CD8-positive, alpha-beta memory T cell (primary cell): ENCODE data around the gene SHROOM3. TPM values are rescaled to one million over a fixed set of nuclear protein-coding genes. Genes with fewer than 3 reads are reported as not detected.

Source experiments
- CTCF ChIA-PET: fragments of 350-600 bp; sonication (Branson Sonifier 250); formaldehyde crosslinking; loops from one replicate; lab custom pipeline; 2021; ENCODE audit warnings: antibody characterized with exemption; lab: Charles Lee
- POLR2A ChIA-PET: fragments of 350-600 bp; sonication (Branson Sonifier 250); formaldehyde crosslinking; loops from one replicate; lab custom pipeline; 2021; ENCODE audit warnings: antibody characterized with exemption; lab: Charles Lee
- DNase-seq, 5 donors: peaks; one replicate each; pipeline versions ENCODE4 v3.0.0 to v3.0.0-alpha.2; 2020 to 2022; ENCODE audit warnings: mixed read lengths in 1 of 5
- H3K27ac ChIP-seq: one replicate; pipeline ENCODE4 v1.7.0; 2013; ENCODE audit warnings: low read depth, mild to moderate bottlenecking, low read length, moderate library complexity
- H3K27me3 ChIP-seq: 2 replicates; pipeline ENCODE4 v1.7.0; 2013; ENCODE audit warnings: low read length, mild to moderate bottlenecking; ENCODE audit not compliant: insufficient read depth, poor library complexity, severe bottlenecking
- H3K36me3 ChIP-seq: 2 replicates; pipeline ENCODE4 v1.7.0; 2013; ENCODE audit warnings: mild to moderate bottlenecking, low read length, moderate library complexity; ENCODE audit not compliant: insufficient read depth
- H3K4me1 ChIP-seq: 2 replicates; pipeline ENCODE4 v1.7.0; 2013; ENCODE audit warnings: mild to moderate bottlenecking, low read length, moderate library complexity; ENCODE audit not compliant: insufficient read depth
- H3K4me3 ChIP-seq: 2 replicates; pipeline ENCODE4 v1.7.0; 2013; ENCODE audit warnings: mild to moderate bottlenecking, low read length
- H3K9me3 ChIP-seq: 2 replicates; pipeline ENCODE4 v1.7.0; 2013; ENCODE audit warnings: mild to moderate bottlenecking, low read length
- H3K27ac Mint-ChIP-seq, 8 donors: one replicate each; pipeline ENCODE4 v1.8.0; 2020 to 2021; ENCODE audit warnings: mixed read lengths in 8 of 8, mild to moderate bottlenecking in 6 of 8, inconsistent platforms in 3 of 8, moderate library complexity in 3 of 8
- H3K27me3 Mint-ChIP-seq, 2 donors: one replicate each; pipeline ENCODE4 v1.8.0; 2020 to 2021; ENCODE audit warnings: mixed read lengths in 2 of 2, mild to moderate bottlenecking in 1 of 2, moderate library complexity in 1 of 2
- H3K36me3 Mint-ChIP-seq, 3 donors: one replicate each; pipeline ENCODE4 v1.8.0; 2020 to 2021; ENCODE audit warnings: mixed read lengths in 3 of 3, inconsistent platforms in 1 of 3, mild to moderate bottlenecking in 1 of 3
- H3K4me1 Mint-ChIP-seq, 3 donors: one replicate each; pipeline ENCODE4 v1.8.0; 2020 to 2021; ENCODE audit warnings: mixed read lengths in 3 of 3, inconsistent platforms in 1 of 3, mild to moderate bottlenecking in 1 of 3
- H3K4me3 Mint-ChIP-seq, 7 donors: one replicate each; pipeline ENCODE4 v1.8.0; 2020 to 2021; ENCODE audit warnings: mixed read lengths in 7 of 7, mild to moderate bottlenecking in 6 of 7, moderate library complexity in 4 of 7, inconsistent platforms in 2 of 7
- H3K9me3 Mint-ChIP-seq, 5 donors: one replicate each; pipeline ENCODE4 v1.8.0; 2020 to 2022; ENCODE audit warnings: mixed read lengths in 5 of 5, mild to moderate bottlenecking in 3 of 5, moderate library complexity in 2 of 5, inconsistent platforms in 1 of 5
- polyA plus RNA-seq: library from polyadenylated mRNA; unstranded; fragments of 300-500 nt; fragmentation: Illumina TruSeq; gene quantifications from one replicate; pipeline ENCODE4 v1.2.3, GENCODE V29; 2021
- total RNA-seq, 2 experiments: library from RNA; stranded (reverse); gene quantifications; one replicate each; pipeline ENCODE4 v1.2.3, GENCODE V29; 2021

The SHROOM3 gene
- total and polyA plus RNA-seq, 3 experiments from 2014 or later: not detected

- H3K4me3 ChIP-seq: no peak overlapping the region
- H3K36me3 ChIP-seq: no peaks in the 10 kb centered on the region
- ChIA-PET CTCF (no interaction called here), POLR2A (no interaction called here)
- no peaks in the 10 kb centered on the region for H3K9me3 Mint-ChIP-seq
- peak overlapping the region in 1 of 8 donors; percentile 25 for H3K27ac Mint-ChIP-seq
- peaks cover 15 to 22% (median 18%) of the 10 kb centered on the region in 3 donors for H3K4me1 Mint-ChIP-seq
- no peak for DNase-seq
- peaks cover 6% of the 10 kb centered on the region for H3K4me1 ChIP-seq
- peaks cover 34 to 78% of the 10 kb centered on the region in 2 donors for H3K27me3 Mint-ChIP-seq
- H3K4me3 Mint-ChIP-seq: no peak overlapping the region
- H3K36me3 Mint-ChIP-seq: no peaks in the 10 kb centered on the region
- peaks cover 26% of the 10 kb centered on the region for H3K27me3 ChIP-seq
- H3K9me3 ChIP-seq: no peaks in the 10 kb centered on the region
- H3K27ac ChIP-seq: no peak overlapping the region
These were observed 257.7 kb downstream of the SHROOM3 start for GRCh38 chr4:76692761-76693160.

- CTCF ChIA-PET: no interaction called here
- no peaks in the 10 kb centered on the region for H3K36me3 ChIP-seq
- Mint-ChIP-seq H3K27me3 (peaks cover 25 to 73% of the 10 kb centered on the region in 2 donors), H3K27ac (no peak overlapping the region), H3K36me3 (no peaks in the 10 kb centered on the region), H3K4me3 (no peak overlapping the region), H3K9me3 (no peaks in the 10 kb centered on the region), H3K4me1 (peaks cover 8 to 13% (median 12%) of the 10 kb centered on the region in 3 donors)
- peaks cover 6% of the 10 kb centered on the region for H3K4me1 ChIP-seq
- H3K27me3 ChIP-seq: peaks cover 15% of the 10 kb centered on the region
- DNase-seq: no peak
- no peaks in the 10 kb centered on the region for H3K9me3 ChIP-seq
- H3K27ac ChIP-seq: no peak overlapping the region
- POLR2A ChIA-PET: no interaction called here
- no peak overlapping the region for H3K4me3 ChIP-seq
These were observed 259.0 kb downstream of the SHROOM3 start for GRCh38 chr4:76694056-76694455.

- H3K4me1 ChIP-seq: no peaks in the 10 kb centered on the region
- H3K27me3 ChIP-seq: peaks cover 8% of the 10 kb centered on the region
- H3K36me3 Mint-ChIP-seq: no peaks in the 10 kb centered on the region
- peaks cover 0 to 4% (median under 1%) of the 10 kb centered on the region in 3 donors for H3K4me1 Mint-ChIP-seq
- CTCF ChIA-PET: no interaction called here
- DNase-seq: no peak
- no peaks in the 10 kb centered on the region for H3K9me3 Mint-ChIP-seq
- no peak overlapping the region for H3K4me3 ChIP-seq
- no peak overlapping the region for H3K27ac ChIP-seq
- H3K4me3 Mint-ChIP-seq: no peak overlapping the region
- H3K9me3 ChIP-seq: no peaks in the 10 kb centered on the region
- H3K36me3 ChIP-seq: no peaks in the 10 kb centered on the region
- H3K27ac Mint-ChIP-seq: no peak overlapping the region
- H3K27me3 Mint-ChIP-seq: peaks cover 24 to 61% of the 10 kb centered on the region in 2 donors
- POLR2A ChIA-PET: no interaction called here
These were observed 261.1 kb downstream of the SHROOM3 start for GRCh38 chr4:76696109-76696508.

GRCh38 chr4:76697129-76697803 lies 262.2 kb downstream of the SHROOM3 start:
- Mint-ChIP-seq H3K27me3 (peaks cover 19 to 49% of the 10 kb centered on the region in 2 donors), H3K4me1 (peaks cover 0 to 4% (median 0%) of the 10 kb centered on the region in 3 donors), H3K9me3 (no peaks in the 10 kb centered on the region), H3K36me3 (no peaks in the 10 kb centered on the region), H3K4me3 (no peak overlapping the region), H3K27ac (peak overlapping the region in 1 of 8 donors; percentile 50)
- Histone ChIP-seq H3K4me3 (no peak overlapping the region), H3K4me1 (no peaks in the 10 kb centered on the region), H3K27ac (no peak overlapping the region), H3K27me3 (peaks cover under 1% of the 10 kb centered on the region), H3K9me3 (no peaks in the 10 kb centered on the region), H3K36me3 (no peaks in the 10 kb centered on the region)
- POLR2A ChIA-PET: no interaction called here
- CTCF ChIA-PET: no interaction called here
- DNase-seq: no peak

- peaks cover 19 to 45% of the 10 kb centered on the region in 2 donors for H3K27me3 Mint-ChIP-seq
- H3K36me3 Mint-ChIP-seq: no peaks in the 10 kb centered on the region
- no peaks in the 10 kb centered on the region for H3K9me3 ChIP-seq
- no peak overlapping the region for H3K4me3 Mint-ChIP-seq
- no peak overlapping the region for H3K27ac Mint-ChIP-seq
- no peak overlapping the region for H3K4me3 ChIP-seq
- no peak for DNase-seq
- no peaks in the 10 kb centered on the region for H3K4me1 ChIP-seq
- no peaks in the 10 kb centered on the region for H3K9me3 Mint-ChIP-seq
- peaks cover 0 to 4% (median 0%) of the 10 kb centered on the region in 3 donors for H3K4me1 Mint-ChIP-seq
- H3K36me3 ChIP-seq: no peaks in the 10 kb centered on the region
- POLR2A ChIA-PET: no interaction called here
- no peak overlapping the region for H3K27ac ChIP-seq
- no peaks in the 10 kb centered on the region for H3K27me3 ChIP-seq
- CTCF ChIA-PET: no interaction called here
These were observed 263.1 kb downstream of the SHROOM3 start for GRCh38 chr4:76698141-76698540.

- Mint-ChIP-seq H3K36me3 (no peaks in the 10 kb centered on the region), H3K27me3 (peaks cover 16 to 40% of the 10 kb centered on the region in 2 donors), H3K4me1 (peaks cover 0 to 4% (median 0%) of the 10 kb centered on the region in 3 donors), H3K9me3 (no peaks in the 10 kb centered on the region), H3K4me3 (no peak overlapping the region), H3K27ac (no peak overlapping the region)
- POLR2A ChIA-PET: no interaction called here
- H3K27me3 ChIP-seq: no peaks in the 10 kb centered on the region
- H3K4me3 ChIP-seq: no peak overlapping the region
- no peaks in the 10 kb centered on the region for H3K9me3 ChIP-seq
- CTCF ChIA-PET: no interaction called here
- no peak overlapping the region for H3K27ac ChIP-seq
- DNase-seq: no peak
- H3K4me1 ChIP-seq: no peaks in the 10 kb centered on the region
- H3K36me3 ChIP-seq: no peaks in the 10 kb centered on the region
These were observed 264.8 kb downstream of the SHROOM3 start for GRCh38 chr4:76699751-76700310.

GRCh38 chr4:76702440-76703122 lies 267.6 kb downstream of the SHROOM3 start:
- no peaks in the 10 kb centered on the region for H3K9me3 ChIP-seq
- Mint-ChIP-seq H3K36me3 (no peaks in the 10 kb centered on the region), H3K27ac (no peak overlapping the region), H3K9me3 (no peaks in the 10 kb centered on the region), H3K27me3 (peaks cover 16 to 35% of the 10 kb centered on the region in 2 donors), H3K4me1 (peaks cover 0 to 2% (median 0%) of the 10 kb centered on the region in 3 donors), H3K4me3 (no peak overlapping the region)
- H3K4me3 ChIP-seq: no peak overlapping the region
- H3K4me1 ChIP-seq: no peaks in the 10 kb centered on the region
- H3K36me3 ChIP-seq: no peaks in the 10 kb centered on the region
- H3K27ac ChIP-seq: no peak overlapping the region
- ChIA-PET CTCF (no interaction called here), POLR2A (no interaction called here)
- no peaks in the 10 kb centered on the region for H3K27me3 ChIP-seq
- DNase-seq: no peak

GRCh38 chr4:76703123-76703490 lies 268.1 kb downstream of the SHROOM3 start:
- Histone ChIP-seq H3K36me3 (no peaks in the 10 kb centered on the region), H3K27me3 (no peaks in the 10 kb centered on the region), H3K9me3 (no peaks in the 10 kb centered on the region), H3K4me3 (no peak overlapping the region), H3K4me1 (no peaks in the 10 kb centered on the region), H3K27ac (no peak overlapping the region)
- ChIA-PET POLR2A (no interaction called here), CTCF (no interaction called here)
- no peak for DNase-seq
- Mint-ChIP-seq H3K4me1 (no peaks in the 10 kb centered on the region), H3K9me3 (no peaks in the 10 kb centered on the region), H3K27ac (no peak overlapping the region), H3K4me3 (no peak overlapping the region), H3K36me3 (no peaks in the 10 kb centered on the region), H3K27me3 (peaks cover 16 to 39% of the 10 kb centered on the region in 2 donors)
